Esophagus muscularis mucosa (tissue), 3 donors: ENCODE data around the gene CARD9.

Experiments used
- POLR2AphosphoS5 ChIP-seq, 2 donors: sonication (generic); formaldehyde crosslinking; IDR thresholded peaks; one replicate each; pipeline ENCODE4 v1.6.1; 2017; ENCODE audit warnings: antibody characterized with exemption in 2 of 2
- TF ChIP-seq, protein P1 (sequence below), 3 experiments: fragments of 200-600 bp in 2 of 3; fragments of 450-650 bp in 1 of 3; sonication (generic) in 2 of 3; IDR thresholded peaks; one replicate each; pipeline ENCODE4 v1.5.1; 2017 to 2019; ENCODE audit warnings: antibody characterized with exemption in 3 of 3, mild to moderate bottlenecking in 2 of 3, moderate library complexity in 1 of 3

DNA sequence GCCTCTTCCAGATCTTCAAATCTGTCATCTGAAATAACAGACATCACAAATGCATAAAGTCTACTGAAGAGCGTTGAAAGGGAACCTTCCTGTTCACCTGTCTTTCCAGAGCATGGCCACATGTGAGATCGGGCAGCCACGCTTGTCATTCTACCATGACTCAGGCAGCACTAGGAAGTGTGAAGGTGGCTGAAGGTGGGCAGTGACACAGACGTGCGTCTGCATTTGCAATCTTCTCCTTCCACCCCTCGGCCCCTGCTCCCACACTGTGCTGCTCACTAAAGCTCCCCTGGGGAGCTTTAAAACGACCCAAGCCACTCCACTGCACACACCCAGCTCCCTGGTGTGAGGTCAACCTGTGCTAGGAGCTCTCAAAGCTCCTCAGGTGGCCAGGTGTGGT lies 34.4 kb upstream of the CARD9 start:
- TF ChIP-seq, protein P1, sequence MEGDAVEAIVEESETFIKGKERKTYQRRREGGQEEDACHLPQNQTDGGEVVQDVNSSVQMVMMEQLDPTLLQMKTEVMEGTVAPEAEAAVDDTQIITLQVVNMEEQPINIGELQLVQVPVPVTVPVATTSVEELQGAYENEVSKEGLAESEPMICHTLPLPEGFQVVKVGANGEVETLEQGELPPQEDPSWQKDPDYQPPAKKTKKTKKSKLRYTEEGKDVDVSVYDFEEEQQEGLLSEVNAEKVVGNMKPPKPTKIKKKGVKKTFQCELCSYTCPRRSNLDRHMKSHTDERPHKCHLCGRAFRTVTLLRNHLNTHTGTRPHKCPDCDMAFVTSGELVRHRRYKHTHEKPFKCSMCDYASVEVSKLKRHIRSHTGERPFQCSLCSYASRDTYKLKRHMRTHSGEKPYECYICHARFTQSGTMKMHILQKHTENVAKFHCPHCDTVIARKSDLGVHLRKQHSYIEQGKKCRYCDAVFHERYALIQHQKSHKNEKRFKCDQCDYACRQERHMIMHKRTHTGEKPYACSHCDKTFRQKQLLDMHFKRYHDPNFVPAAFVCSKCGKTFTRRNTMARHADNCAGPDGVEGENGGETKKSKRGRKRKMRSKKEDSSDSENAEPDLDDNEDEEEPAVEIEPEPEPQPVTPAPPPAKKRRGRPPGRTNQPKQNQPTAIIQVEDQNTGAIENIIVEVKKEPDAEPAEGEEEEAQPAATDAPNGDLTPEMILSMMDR (IDR thresholded peaks at IDR 0.05) = no peak
- TF ChIP-seq POLR2AphosphoS5 (IDR thresholded peaks at IDR 0.05) = no peak
